WTC11 (cell line): ENCODE data around the gene GABBR2.

Experiments used
- ESRRA ChIP-seq: sonication (generic); formaldehyde crosslinking; IDR thresholded peaks from 2 replicates; pipeline ENCODE4 v1.8.1; 2022; ENCODE audit warnings: mild to moderate bottlenecking, missing genetic modification reagents, borderline replicate concordance
- FOXP1 ChIP-seq: sonication (generic); formaldehyde crosslinking; IDR thresholded peaks from 2 replicates; pipeline ENCODE4 v1.8.0; 2022; ENCODE audit warnings: missing genetic modification reagents, mild to moderate bottlenecking, moderate library complexity, borderline replicate concordance
- GABPB1 ChIP-seq: sonication (generic); formaldehyde crosslinking; IDR thresholded peaks from 2 replicates; pipeline ENCODE4 v1.8.1; 2023; ENCODE audit warnings: mild to moderate bottlenecking, missing genetic modification reagents
- SP1 ChIP-seq: sonication (generic); formaldehyde crosslinking; conservative IDR thresholded peaks from 2 replicates; pipeline ENCODE4 v1.8.1; 2022; ENCODE audit warnings: missing genetic modification reagents
- TEAD4 ChIP-seq: sonication (generic); formaldehyde crosslinking; IDR thresholded peaks from 2 replicates; pipeline ENCODE4 v1.8.0; 2022; ENCODE audit warnings: mild to moderate bottlenecking, missing genetic modification reagents
- ZNF317 ChIP-seq: sonication (generic); formaldehyde crosslinking; IDR thresholded peaks from 2 replicates; pipeline ENCODE4 v1.8.1; 2023; ENCODE audit warnings: low read depth, mild to moderate bottlenecking, moderate library complexity, missing genetic modification reagents, borderline replicate concordance
- TF ChIP-seq, protein P1 (sequence below): fragments of 200-600 bp; IDR thresholded peaks from 2 replicates; pipeline ENCODE4 v1.8.0; 2022; ENCODE audit warnings: antibody characterized with exemption
- TF ChIP-seq, protein P2 (sequence below): sonication (generic); formaldehyde crosslinking; conservative IDR thresholded peaks from 2 replicates; pipeline ENCODE4 v1.8.1; 2022; ENCODE audit warnings: mild to moderate bottlenecking, missing genetic modification reagents
- TF ChIP-seq, protein P3 (sequence below): sonication (generic); formaldehyde crosslinking; IDR thresholded peaks from 2 replicates; pipeline ENCODE4 v1.8.1; 2022; ENCODE audit warnings: low read depth, mild to moderate bottlenecking, moderate library complexity, missing genetic modification reagents, borderline replicate concordance

DNA sequence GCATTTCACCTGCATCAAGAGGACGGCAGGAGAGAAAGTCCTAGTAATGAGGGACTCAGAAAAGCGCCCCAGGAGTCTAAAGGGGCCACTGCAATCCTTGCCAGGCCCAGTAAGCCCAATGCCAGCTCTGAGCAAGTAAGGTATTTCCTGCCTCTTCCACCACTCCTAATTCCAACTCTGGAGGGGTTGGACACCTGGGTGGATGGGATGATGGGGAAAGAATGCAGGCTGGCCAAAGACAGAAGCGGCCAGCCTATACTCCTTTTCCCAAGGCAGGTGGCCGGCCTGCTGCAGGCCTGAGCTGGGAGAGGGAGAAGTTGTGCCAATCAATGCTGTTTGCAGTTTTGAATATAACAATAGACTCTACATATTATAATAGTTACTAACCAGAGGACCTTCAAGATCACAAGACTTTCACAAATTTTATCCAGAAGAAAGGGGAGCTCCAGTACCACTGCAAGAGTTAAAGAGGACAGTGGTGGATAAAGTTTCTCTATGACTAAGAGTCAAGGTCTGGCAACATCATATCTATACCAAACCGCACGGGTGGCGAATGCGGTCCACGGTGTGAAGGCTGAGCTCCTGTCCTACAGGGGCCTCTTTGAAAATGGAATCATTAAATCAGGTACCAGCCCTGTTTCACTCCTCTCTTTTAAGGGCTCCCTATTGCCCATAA is 338.3 kb downstream of the GABBR2 start:
- no peak for TF ChIP-seq SP1 (CRISPR knock-in tag)
- TF ChIP-seq, protein P1, sequence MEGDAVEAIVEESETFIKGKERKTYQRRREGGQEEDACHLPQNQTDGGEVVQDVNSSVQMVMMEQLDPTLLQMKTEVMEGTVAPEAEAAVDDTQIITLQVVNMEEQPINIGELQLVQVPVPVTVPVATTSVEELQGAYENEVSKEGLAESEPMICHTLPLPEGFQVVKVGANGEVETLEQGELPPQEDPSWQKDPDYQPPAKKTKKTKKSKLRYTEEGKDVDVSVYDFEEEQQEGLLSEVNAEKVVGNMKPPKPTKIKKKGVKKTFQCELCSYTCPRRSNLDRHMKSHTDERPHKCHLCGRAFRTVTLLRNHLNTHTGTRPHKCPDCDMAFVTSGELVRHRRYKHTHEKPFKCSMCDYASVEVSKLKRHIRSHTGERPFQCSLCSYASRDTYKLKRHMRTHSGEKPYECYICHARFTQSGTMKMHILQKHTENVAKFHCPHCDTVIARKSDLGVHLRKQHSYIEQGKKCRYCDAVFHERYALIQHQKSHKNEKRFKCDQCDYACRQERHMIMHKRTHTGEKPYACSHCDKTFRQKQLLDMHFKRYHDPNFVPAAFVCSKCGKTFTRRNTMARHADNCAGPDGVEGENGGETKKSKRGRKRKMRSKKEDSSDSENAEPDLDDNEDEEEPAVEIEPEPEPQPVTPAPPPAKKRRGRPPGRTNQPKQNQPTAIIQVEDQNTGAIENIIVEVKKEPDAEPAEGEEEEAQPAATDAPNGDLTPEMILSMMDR: no peak
- no peak for TF ChIP-seq ESRRA (CRISPR knock-in tag)
- TF ChIP-seq, protein P2, sequence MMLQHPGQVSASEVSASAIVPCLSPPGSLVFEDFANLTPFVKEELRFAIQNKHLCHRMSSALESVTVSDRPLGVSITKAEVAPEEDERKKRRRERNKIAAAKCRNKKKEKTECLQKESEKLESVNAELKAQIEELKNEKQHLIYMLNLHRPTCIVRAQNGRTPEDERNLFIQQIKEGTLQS (CRISPR knock-in tag): no peak
- TF ChIP-seq FOXP1 (CRISPR knock-in tag): no peak
- TF ChIP-seq GABPB1 (CRISPR knock-in tag): no peak
- no peak for TF ChIP-seq ZNF317
- TF ChIP-seq, protein P3, sequence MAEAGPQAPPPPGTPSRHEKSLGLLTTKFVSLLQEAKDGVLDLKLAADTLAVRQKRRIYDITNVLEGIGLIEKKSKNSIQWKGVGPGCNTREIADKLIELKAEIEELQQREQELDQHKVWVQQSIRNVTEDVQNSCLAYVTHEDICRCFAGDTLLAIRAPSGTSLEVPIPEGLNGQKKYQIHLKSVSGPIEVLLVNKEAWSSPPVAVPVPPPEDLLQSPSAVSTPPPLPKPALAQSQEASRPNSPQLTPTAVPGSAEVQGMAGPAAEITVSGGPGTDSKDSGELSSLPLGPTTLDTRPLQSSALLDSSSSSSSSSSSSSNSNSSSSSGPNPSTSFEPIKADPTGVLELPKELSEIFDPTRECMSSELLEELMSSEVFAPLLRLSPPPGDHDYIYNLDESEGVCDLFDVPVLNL (CRISPR knock-in tag): no peak
- no peak for TF ChIP-seq TEAD4 (CRISPR knock-in tag)
